Activated CD8-positive, alpha-beta memory T cell treated with anti-CD3 and anti-CD28 coated beads, Interleukin-2, amount 50 U/mL, for 24 hours (primary cell): ENCODE results near the gene VPS13D.

ENCODE experiments used
- DNase-seq: peaks from one replicate; pipeline ENCODE4 v3.0.0-alpha.2; 2020; ENCODE audit errors: extremely low read depth

The VPS13D gene

DNA sequence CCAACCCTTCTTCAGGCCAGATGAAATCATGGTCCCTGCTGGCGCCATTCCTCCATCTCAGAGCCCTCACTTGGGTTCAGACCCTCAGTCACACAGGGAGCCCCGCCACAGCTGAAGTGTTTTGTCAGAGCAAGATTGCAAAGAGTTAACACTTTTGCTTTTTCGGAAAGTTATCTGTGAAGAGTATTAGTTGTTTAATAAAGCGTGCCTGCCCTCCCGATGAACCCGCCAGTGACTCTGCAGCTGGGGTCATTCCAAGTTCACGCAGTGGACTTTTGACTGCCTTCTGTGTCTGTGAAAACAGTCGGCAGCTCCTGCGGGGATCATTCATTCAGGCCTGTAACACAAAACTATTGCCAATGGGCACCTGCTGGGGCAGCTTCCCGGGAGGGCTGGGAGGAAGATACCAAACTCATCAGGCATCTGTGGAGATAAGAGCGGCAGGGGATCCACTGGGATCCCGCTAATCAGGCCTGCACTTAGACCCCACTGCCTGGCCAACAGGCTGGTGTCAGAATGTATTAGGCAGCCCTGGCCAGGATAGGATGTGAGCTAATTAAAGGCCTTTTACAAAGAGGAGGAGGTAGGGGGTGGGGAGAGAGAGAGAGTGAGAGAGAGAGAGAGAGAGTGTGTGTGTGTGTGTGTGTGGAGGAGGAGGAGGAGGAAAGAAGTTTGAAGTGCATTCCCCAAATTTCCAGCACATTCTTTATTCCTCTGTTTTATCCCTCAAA, 203.7 kb downstream of the VPS13D start:
- DNase-seq, result no peak

- DNase-seq, result peak; percentile 47
Measured at GRCh38 chr1:12434174-12434573, 204.3 kb downstream of the VPS13D start.

GRCh38 chr1:12434686-12435085, 204.9 kb downstream of the VPS13D start:
- DNase-seq, result no peak

- DNase-seq, result peak; percentile 26
Measured at GRCh38 chr1:12435639-12436344, 206.0 kb downstream of the VPS13D start.

DNA sequence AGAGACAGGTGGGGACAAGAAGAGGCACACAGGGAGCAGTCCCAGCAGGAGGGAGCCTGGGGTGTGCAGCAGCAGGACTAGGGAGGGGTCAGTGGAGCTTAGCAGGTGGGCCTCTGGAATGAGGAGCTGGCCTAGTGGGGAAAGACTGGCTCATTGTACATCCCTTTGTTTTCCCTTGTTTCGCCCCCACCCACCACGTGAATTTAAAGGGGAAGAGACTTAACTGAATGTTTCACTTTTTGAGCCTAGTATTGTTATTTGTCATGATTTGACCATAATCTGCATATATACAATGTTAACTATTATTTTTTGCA, 206.5 kb downstream of the VPS13D start:
- no peak for DNase-seq

DNA sequence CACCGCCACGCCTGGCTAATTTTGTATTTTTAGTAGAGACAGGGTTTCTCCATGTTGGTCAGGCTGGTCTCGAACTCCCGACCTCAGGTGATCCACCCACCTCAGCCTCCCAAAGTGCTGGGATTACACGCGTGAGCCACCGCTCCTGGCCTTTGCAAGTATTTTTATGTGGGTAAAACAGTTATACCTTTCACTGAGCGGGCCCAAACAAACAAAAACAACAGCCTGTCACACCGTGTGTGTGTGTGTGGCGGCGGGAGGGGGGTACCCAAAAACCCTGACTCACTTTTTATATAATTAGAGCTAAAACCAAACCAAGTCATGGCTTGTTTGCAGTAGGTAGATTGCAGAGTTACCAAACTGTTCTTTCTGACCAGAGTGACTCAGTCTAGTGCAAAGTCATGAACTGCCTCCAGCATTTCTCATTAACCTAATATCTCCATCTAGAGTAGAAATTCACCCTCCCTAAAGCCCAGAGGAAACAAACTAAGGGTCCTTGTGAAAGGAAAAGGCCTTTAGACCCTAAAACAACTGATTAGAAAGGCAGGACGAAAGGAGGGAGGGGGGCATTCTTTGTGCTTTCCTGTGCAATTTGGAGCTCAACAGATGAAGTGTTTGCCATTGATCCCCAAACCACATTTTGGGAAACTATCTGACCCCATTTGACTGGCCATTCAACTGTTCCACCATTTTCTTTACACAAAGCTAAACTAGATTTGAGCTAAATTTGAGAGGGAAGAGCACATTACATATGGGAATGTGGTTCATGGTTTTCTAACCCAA, 207.2 kb downstream of the VPS13D start:
- DNase-seq, result no peak

- no peak for DNase-seq
Measured at GRCh38 chr1:12437629-12438028, 207.8 kb downstream of the VPS13D start.

DNA sequence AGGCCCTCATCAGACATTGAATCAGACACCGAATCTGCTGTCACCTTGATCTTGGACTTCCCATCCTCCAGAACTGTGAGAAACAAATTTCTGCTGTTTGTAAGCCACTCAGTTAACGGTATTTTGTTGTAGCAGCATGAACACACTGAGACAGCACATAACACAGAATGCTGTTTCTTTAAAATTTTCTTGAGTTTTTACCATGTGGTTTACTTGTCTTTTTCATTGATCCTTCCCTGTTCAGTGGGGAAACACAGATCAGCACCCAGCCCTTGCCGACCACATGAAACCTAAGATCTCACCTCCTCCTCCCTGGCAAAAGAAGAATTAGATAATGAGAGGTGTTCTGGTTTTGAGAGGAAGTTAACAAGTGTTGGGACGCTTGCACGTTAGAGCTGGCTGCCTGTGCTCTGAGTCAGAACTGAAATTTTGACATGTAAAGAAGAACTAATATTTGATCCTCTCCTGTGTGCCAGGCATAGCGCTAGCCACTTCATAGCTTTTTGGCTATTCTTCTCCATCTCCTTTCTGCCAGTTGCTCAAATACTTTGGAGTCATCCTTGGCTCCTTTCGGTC, 208.6 kb downstream of the VPS13D start:
- no peak for DNase-seq

DNA sequence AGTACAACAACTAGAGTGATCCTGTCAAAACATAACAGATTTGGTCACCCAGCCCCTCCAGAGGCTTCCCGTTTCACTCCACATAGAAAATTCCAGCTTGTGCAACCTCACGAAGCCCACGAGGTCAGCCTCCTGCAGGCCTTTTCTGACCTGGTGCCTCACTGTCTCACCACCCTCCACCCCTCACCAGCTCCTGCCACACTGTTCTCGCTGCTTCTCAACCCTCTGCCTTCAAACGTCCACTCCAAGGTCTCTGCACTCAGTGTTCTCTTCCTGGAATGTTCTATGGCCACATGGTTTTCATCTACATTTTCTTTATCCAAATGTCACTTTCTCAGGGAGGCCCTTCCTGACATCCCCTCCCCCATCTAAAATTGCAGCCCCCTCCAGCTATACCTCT, 209.2 kb downstream of the VPS13D start:
- DNase-seq, result no peak

DNA sequence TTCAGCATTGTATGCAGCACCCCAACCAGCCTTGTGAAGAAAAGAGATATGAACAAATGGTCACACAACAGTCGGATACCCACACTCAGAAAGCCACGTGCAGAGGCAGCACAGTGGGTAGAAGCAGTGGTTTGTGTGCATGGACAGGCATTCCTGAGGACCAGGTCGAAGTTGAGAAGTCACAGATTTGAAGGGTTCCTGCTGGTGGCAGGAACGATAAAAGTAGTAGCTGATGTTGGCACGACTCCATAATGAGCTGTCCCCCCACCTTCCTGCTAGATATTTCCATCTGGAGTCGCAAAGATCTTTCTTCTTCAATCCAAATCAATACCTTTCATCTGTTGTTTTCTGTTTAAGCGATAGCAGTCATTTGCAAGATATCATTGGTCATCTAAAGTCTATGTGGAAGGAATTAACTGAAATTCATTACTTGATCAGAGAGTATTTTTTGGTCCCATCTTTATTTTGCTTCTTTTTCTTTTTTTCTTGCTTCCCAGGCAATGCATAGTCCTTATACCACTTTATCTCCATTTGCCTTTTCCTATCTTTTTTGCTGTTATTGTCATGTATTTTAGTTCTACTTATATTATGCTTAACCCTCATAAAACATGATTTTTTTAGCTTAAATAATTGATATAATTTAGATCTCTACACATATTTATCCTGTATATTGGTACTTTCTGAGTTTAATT, 211.7 kb downstream of the VPS13D start:
- DNase-seq, result no peak

DNA sequence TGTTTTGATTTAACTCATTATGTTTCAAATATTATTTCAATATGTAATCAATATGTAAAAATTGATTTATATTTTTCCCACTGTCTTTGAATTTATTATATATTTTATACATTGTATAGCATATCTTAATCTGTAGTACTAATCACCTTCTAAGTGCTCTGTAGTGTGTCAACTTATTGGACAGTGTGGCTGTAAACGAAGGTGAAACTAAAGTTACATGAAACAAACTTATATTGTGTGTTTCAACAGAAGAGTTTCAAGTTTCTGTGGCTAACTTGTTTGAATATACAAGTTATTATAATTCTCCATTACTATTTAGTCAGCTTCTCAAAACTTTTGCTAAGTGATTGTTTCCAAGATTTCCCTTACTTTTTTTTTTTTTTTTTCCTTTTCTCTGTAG, 212.4 kb downstream of the VPS13D start:
- no peak for DNase-seq

DNA sequence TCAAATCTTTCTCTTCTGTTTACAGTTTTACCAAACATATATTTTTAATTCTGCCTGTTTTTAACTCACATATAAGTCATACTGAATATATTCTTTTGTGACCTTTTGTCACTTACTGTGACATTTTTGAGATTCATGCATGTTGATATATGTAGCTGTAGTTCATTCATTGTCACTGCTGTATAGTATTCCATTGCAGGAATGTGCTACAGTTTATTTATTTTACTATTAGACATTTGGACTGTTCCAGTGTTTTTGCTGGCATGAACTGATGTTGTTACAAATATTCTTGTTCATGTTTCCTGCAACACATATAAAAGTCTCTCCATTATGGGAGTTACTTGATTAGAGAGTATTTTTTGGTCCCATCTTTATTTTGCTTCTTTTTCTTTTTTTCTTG, 213.3 kb downstream of the VPS13D start:
- DNase-seq, result no peak

DNA sequence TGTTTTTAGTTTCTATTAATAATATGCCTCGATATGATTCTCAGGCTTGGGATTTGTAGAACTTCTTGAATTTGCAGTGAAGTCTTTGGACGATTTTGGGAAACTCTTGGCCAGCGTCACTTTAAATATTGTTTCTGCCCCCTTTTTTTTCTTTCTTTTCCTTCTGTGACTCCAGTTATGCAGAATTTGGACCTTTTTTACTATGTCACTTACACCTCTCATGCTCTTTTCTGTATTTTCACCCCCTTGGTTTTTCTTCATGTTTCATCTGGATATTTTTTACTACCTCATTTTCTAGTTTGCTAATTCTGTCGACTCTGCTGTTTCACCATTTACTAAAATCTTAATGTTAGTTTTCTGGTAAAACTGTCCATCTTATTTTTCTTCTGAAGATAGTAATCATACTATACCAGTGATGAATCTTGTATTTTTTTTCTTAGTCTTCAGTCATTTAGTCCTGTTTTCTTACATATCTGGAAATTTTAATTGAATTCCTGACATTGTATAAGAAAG, 214.6 kb downstream of the VPS13D start:
- no peak for DNase-seq

GRCh38 chr1:12445257-12445656, 215.4 kb downstream of the VPS13D start:
- no peak for DNase-seq

DNA sequence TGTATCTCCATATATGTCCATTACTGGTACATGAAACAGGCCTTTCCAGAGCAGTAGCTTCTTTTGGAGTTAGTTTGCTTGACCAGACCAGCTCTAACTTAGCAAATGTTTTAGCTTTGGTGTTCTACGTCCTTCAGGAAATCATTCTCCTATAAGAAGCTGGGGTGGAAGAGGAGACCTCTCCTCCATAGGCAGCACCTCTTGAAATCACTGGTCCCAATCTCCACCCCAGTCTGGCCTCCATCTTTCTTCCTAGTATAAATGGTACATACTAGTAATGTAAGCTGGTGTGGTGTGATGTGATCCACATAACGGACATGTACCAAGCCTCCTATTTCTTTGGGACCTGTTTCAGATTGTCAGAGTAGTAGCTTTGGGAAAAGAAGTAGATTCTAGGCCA, 216.8 kb downstream of the VPS13D start:
- no peak for DNase-seq

DNA sequence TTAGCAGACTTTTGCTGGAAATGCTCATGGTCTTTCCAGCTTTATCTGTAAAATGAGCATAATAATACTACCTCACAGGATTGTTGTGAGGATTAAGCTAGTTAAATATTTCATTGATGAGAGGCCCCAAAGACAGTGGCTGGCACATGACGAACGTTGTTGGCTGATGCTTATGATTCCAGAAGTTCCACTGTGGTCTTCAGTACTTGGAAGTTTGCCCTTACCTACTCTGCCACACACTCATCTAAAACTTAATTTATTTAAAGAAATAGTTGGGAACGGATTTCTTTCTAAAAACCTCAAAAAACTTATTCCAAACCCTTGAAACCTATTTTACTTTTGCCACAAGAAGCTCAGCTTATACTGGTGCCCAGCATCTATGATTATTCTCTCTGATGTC, 217.5 kb downstream of the VPS13D start:
- DNase-seq, result no peak

DNA sequence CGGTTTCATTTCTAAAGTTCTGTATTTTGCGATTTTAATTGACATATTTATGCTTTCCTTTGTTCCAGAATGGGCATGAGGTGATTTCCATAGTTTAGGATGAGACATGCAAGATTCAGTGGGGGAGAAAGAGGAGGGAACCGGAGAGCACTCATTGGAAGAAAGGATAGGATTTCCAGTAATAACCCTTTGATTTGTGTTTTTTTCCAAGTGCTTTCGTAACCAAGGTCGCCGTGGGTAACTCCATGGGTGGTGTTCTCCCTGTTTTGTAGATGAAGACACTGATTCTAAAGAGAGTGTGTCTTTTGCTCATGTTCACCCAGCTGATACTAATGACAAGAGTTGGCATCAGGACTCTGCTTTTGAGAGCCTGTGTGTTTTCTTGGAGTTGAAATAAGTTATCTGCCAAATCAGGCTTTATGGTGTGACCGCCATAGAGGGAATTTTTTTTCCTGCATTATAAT, 218.1 kb downstream of the VPS13D start:
- DNase-seq, result no peak

DNA sequence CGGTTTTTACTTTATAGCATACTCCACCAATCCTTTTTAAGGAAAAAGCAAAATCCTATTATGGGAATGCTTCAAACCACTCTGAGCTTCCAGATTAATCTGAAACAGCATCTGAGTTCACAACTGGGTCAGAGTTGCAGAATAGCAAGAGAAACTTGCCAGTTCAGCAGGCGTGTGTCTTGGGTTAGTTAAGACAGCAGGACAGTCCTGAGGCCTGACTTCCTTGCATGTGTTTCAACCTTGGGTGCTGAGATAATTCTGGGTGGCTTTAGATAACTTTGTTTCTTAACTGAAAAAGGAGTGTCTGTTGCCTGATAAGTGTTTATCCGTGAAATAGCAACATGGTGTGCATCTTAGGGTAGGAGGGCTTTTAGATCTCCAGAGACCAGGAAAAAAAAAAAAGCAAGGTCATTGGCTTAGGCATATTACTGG, 218.9 kb downstream of the VPS13D start:
- DNase-seq, result no peak

- DNase-seq, result no peak
Measured at GRCh38 chr1:12450090-12450755, 220.4 kb downstream of the VPS13D start.

- no peak for DNase-seq
Measured at GRCh38 chr1:12450756-12451559, 221.1 kb downstream of the VPS13D start.
